Endothelial cell of umbilical vein (primary cell): Measurements from ENCODE around the gene FRZB. TPM values are rescaled to one million over a fixed set of nuclear protein-coding genes. Genes with fewer than 3 reads are reported as not detected.

Experiments
- BruUV-seq: library from RNA; stranded (reverse); fragments of 400-500 nt; replicated peaks from 2 replicates; lab custom pipeline; 2021; lab: Mats Ljungman, UMichigan
- CTCF ChIA-PET: fragments of 300-600, 350-600 bp; sonication (Branson Sonifier 250); formaldehyde crosslinking; loops from one replicate; lab custom pipeline; 2021; ENCODE audit warnings: antibody characterized with exemption, inconsistent platforms; lab: Charles Lee
- POLR2A ChIA-PET: fragments of 300-600, 350-600 bp; sonication (Branson Sonifier 250); formaldehyde crosslinking; loops from one replicate; lab custom pipeline; 2021; ENCODE audit warnings: antibody characterized with exemption, inconsistent platforms; lab: Charles Lee
- DNase-seq: peaks from one replicate; pipeline ENCODE4 v3.0.0-alpha.2; 2011; ENCODE audit warnings: low read depth, low spot score
- FAIRE-seq: peaks from 2 replicates; lab custom pipeline; 2011; peaks lifted over from hg19 to GRCh38; lab: Jason Lieb, UNC
- H2AFZ ChIP-seq: 2 replicates; pipeline ENCODE4 v1.6.0; 2012; ENCODE audit warnings: low read depth, low read length, control low read depth, inconsistent platforms
- H3K27ac ChIP-seq: 2 replicates; pipeline ENCODE4 v1.5.1; 2011; ENCODE audit warnings: low read depth, mild to moderate bottlenecking, control low read depth, low read length, moderate library complexity; ENCODE audit not compliant: insufficient read depth
- H3K27me3 ChIP-seq, 2 experiments: 2 replicates each; pipeline versions ENCODE4 v1.6.0 to v1.6.1; 2011; ENCODE audit warnings: low read length in 2 of 2, mixed read lengths in 1 of 2; ENCODE audit not compliant: control insufficient read depth in 2 of 2, insufficient read depth in 2 of 2
- H3K36me3 ChIP-seq, 2 experiments: 2 replicates in 1 of 2; 3 replicates in 1 of 2; pipeline ENCODE4 v1.5.1; 2011; ENCODE audit warnings: low read length in 2 of 2, mild to moderate bottlenecking in 1 of 2, moderate library complexity in 1 of 2; ENCODE audit not compliant: control insufficient read depth in 2 of 2, insufficient read depth in 2 of 2; ENCODE audit errors: extremely low read depth in 1 of 2
- H3K4me1 ChIP-seq: 3 replicates; pipeline ENCODE4 v1.5.1; 2011; ENCODE audit warnings: mild to moderate bottlenecking, low read length; ENCODE audit not compliant: control insufficient read depth, insufficient read depth; ENCODE audit errors: extremely low read depth
- H3K4me2 ChIP-seq: 2 replicates; pipeline ENCODE4 v1.6.1; 2011; ENCODE audit warnings: low read length, control low read depth, mixed read lengths; ENCODE audit not compliant: insufficient read depth
- H3K4me3 ChIP-seq, 3 experiments: fragments of 200-600 bp in 1 of 3; sonication (generic), shearing (Covaris generic) in 1 of 3; replicated peaks in 1 of 3; 2 replicates each; pipeline ENCODE4 v1.5.1; 2011 to 2016; ENCODE audit warnings: control low read depth in 3 of 3, low read length in 3 of 3, mild to moderate bottlenecking in 2 of 3, inconsistent platforms in 1 of 3, low read depth in 1 of 3, moderate library complexity in 1 of 3; ENCODE audit not compliant: insufficient read depth in 1 of 3
- H3K79me2 ChIP-seq: 2 replicates; pipeline ENCODE4 v1.6.0; 2012; ENCODE audit warnings: low read length, inconsistent platforms; ENCODE audit not compliant: control insufficient read depth, insufficient read depth
- H3K9ac ChIP-seq: replicated peaks from 2 replicates; pipeline ENCODE3; 2011; ENCODE audit warnings: low read length, control low read depth; ENCODE audit not compliant: insufficient read depth; ENCODE audit errors: extremely low read depth
- H3K9me1 ChIP-seq: replicated peaks from 3 replicates; pipeline ENCODE4 v1.6.0; 2011; ENCODE audit warnings: mild to moderate bottlenecking, low read length; ENCODE audit not compliant: control insufficient read depth, insufficient read depth; ENCODE audit errors: extremely low read depth
- H3K9me3 ChIP-seq: replicated peaks from 2 replicates; pipeline ENCODE4 v1.5.1; 2012; ENCODE audit warnings: low read length, inconsistent platforms; ENCODE audit not compliant: control insufficient read depth, insufficient read depth
- H4K20me1 ChIP-seq: replicated peaks from 2 replicates; pipeline ENCODE3; 2011; ENCODE audit warnings: mild to moderate bottlenecking, low read length; ENCODE audit not compliant: control insufficient read depth, insufficient read depth; ENCODE audit errors: extremely low read depth
- CTCF ChIP-seq, 2 donors: IDR thresholded peaks; 1 replicate in 1 of 2; 2 replicates in 1 of 2; pipeline ENCODE4 v1.5.1; 2011; ENCODE audit warnings: low read length in 2 of 2, mild to moderate bottlenecking in 2 of 2, moderate library complexity in 2 of 2, control low read depth in 1 of 2, inconsistent platforms in 1 of 2, low read depth in 1 of 2; ENCODE audit not compliant: insufficient read depth in 1 of 2; ENCODE audit errors: extremely low read depth in 1 of 2
- EZH2 ChIP-seq: IDR thresholded peaks from 2 replicates; pipeline ENCODE4 v1.6.1; 2012; ENCODE audit warnings: borderline replicate concordance, low read depth, mild to moderate bottlenecking, moderate library complexity, low read length, inconsistent platforms; ENCODE audit not compliant: severe bottlenecking
- FOS ChIP-seq: IDR thresholded peaks from 2 replicates; pipeline ENCODE4 v1.6.1; 2011; ENCODE audit warnings: mild to moderate bottlenecking, low read length, moderate library complexity, borderline replicate concordance; ENCODE audit not compliant: insufficient read depth
- GATA2 ChIP-seq: IDR thresholded peaks from 2 replicates; pipeline ENCODE4 v1.7.0; 2011; ENCODE audit warnings: low read depth, mild to moderate bottlenecking, moderate library complexity, mixed read lengths, low read length; ENCODE audit not compliant: insufficient read length, insufficient read depth
- JUN ChIP-seq: IDR thresholded peaks from 2 replicates; pipeline ENCODE4 v1.6.1; 2011; ENCODE audit warnings: borderline replicate concordance, low read depth; ENCODE audit not compliant: insufficient read length, insufficient read depth
- MAX ChIP-seq: IDR thresholded peaks from 2 replicates; pipeline ENCODE4 v1.6.1; 2011; ENCODE audit not compliant: insufficient read depth, insufficient read length
- MYC ChIP-seq: IDR thresholded peaks from one replicate; pipeline ENCODE4 v1.6.1; 2011; ENCODE audit warnings: mild to moderate bottlenecking, low read depth, low read length
- POLR2A ChIP-seq: IDR thresholded peaks from 2 replicates; pipeline ENCODE4 v1.6.1; 2012; ENCODE audit warnings: low read depth, mild to moderate bottlenecking, control low read depth, low read length
- POLR2AphosphoS5 ChIP-seq: IDR thresholded peaks from 2 replicates; pipeline ENCODE4 v1.6.1; 2012; ENCODE audit warnings: low read depth, mild to moderate bottlenecking, control low read depth, low read length, moderate library complexity; ENCODE audit not compliant: insufficient read depth
- dilution Hi-C: fragments of 300-500 bp; cut with MboI; formaldehyde crosslinking; loops from one replicate; pipeline ENCODE4 v1.15.0; 2019; ENCODE audit warnings: low sequenced_read_pairs; ENCODE audit not compliant: extremely low pct_ligation_motif_present
- intact Hi-C: fragments of 100-400 bp; cut with micrococcal nuclease; formaldehyde crosslinking; loops from one replicate; pipeline ENCODE4 v1.10.0; 2022
- polyA plus RNA-seq, 4 experiments: library from polyadenylated mRNA; depleted of rRNA in 3 of 4; stranded (reverse) in 3 of 4; unstranded in 1 of 4; fragments of >200 nt; gene quantifications; 2 replicates each; pipeline versions ENCODE4 v1.2.1 to v1.2.3, GENCODE V29; 2011 to 2012; ENCODE audit warnings: missing spikeins in 1 of 4
- total RNA-seq: library from RNA; stranded (reverse); gene quantifications from 2 replicates; pipeline ENCODE4 v1.2.3, GENCODE V29; 2021

Gene FRZB
- total and polyA plus RNA-seq, 2 donors (not counting 3 experiments of a cell fraction or from before 2014, with no cell fraction given): 0.04 TPM; not detected in 1

GRCh38 chr2:182818501-182818900, 47.9 kb downstream of the FRZB start:
- Histone ChIP-seq H3K9me3 (no peaks in the 10 kb centered on the region), H3K9ac (no peak overlapping the region), H4K20me1 (no peaks in the 10 kb centered on the region), H3K9me1 (no peaks in the 10 kb centered on the region), H3K36me3 (no peaks in the 10 kb centered on the region), H3K4me3 (no peak overlapping the region), H3K79me2 (no peaks in the 10 kb centered on the region), H3K27ac (no peak overlapping the region), H3K4me2 (no peak overlapping the region), H3K4me1 (no peaks in the 10 kb centered on the region), H3K27me3 (peaks cover 1 to 3% of the 10 kb centered on the region in 2 experiments), H2AFZ (no peak overlapping the region)
- intact Hi-C loops (no loop called here), dilution Hi-C loops (no loop called here)
- POLR2A ChIA-PET: no interaction called here
- no peak for DNase-seq
- no peak for FAIRE-seq
- no TSS peak for BruUV-seq
- CTCF ChIA-PET: no interaction called here
- TF ChIP-seq GATA2 (no peak), POLR2A (no peak), FOS (no peak), MAX (no peak), CTCF (IDR thresholded peaks at IDR 0.05; ENCODE audit: extremely low read depth in 1 of 2, insufficient read depth in 1 of 2, low read depth in 1 of 2, low read length in 2 of 2) (no peak), MYC (no peak), POLR2AphosphoS5 (no peak), EZH2 (no peak), JUN (no peak)
